Small intestine (tissue), 7 donors: Measurements from ENCODE around the gene TCF7L2. TPM values are rescaled to one million over a fixed set of nuclear protein-coding genes. Genes with fewer than 3 reads are reported as not detected.
A peak's percentile ranks its signal among the peaks of the same experiment; 100 is the strongest.

Source experiments
- DNase-seq, 2 donors: peaks; one replicate each; pipeline versions ENCODE4 v3.0.0 to v3.0.0-alpha.2; 2013
- FAIRE-seq: peaks from 2 replicates; lab custom pipeline; 2012; peaks lifted over from hg19 to GRCh38; lab: Jason Lieb, UNC
- H3K27ac ChIP-seq, 3 donors: one replicate each; pipeline ENCODE4 v1.5.1; 2013; ENCODE audit warnings: low read length in 2 of 3, mild to moderate bottlenecking in 2 of 3, control low read depth in 1 of 3, inconsistent platforms in 1 of 3, low read depth in 1 of 3, moderate library complexity in 1 of 3
- H3K27me3 ChIP-seq, 3 donors: one replicate each; pipeline ENCODE4 v1.6.1; 2013; ENCODE audit warnings: low read length in 3 of 3, inconsistent platforms in 1 of 3; ENCODE audit not compliant: control insufficient read depth in 3 of 3, insufficient read depth in 3 of 3
- H3K36me3 ChIP-seq, 3 donors: one replicate each; pipeline ENCODE4 v1.6.1; 2013; ENCODE audit warnings: low read length in 3 of 3, inconsistent platforms in 1 of 3, low read depth in 1 of 3, mild to moderate bottlenecking in 1 of 3, moderate library complexity in 1 of 3; ENCODE audit not compliant: control insufficient read depth in 3 of 3, insufficient read depth in 2 of 3
- H3K4me1 ChIP-seq, 3 donors: one replicate each; pipeline ENCODE4 v1.6.1; 2013; ENCODE audit warnings: low read length in 2 of 3, inconsistent platforms in 1 of 3, low read depth in 1 of 3, mild to moderate bottlenecking in 1 of 3, moderate library complexity in 1 of 3; ENCODE audit not compliant: control insufficient read depth in 3 of 3, insufficient read depth in 2 of 3
- H3K4me3 ChIP-seq, 3 donors: one replicate each; pipeline ENCODE4 v1.5.1; 2013; ENCODE audit warnings: low read length in 3 of 3, control low read depth in 1 of 3, inconsistent platforms in 1 of 3, low read depth in 1 of 3, mild to moderate bottlenecking in 1 of 3, moderate library complexity in 1 of 3
- H3K9me3 ChIP-seq, 2 donors: one replicate each; pipeline ENCODE4 v1.6.1; 2013; ENCODE audit warnings: low read depth in 1 of 2, low read length in 1 of 2; ENCODE audit not compliant: control insufficient read depth in 2 of 2, insufficient read depth in 1 of 2
- WGBS, 3 donors: extraction: QIAGEN DNeasy Blood & Tissue Kit; methylation state at CpG; one replicate each; pipeline ENCODE4 v1.1.7; 2013; 5-methylcytosine and 5-hydroxymethylcytosine counted together
- polyA plus RNA-seq, 4 donors: library from polyadenylated mRNA; stranded (reverse) in 3 of 4; unstranded in 1 of 4; fragments of 200-250 nt in 3 of 4; fragments of 120-200 nt in 1 of 4; gene quantifications; one replicate each; pipeline versions ENCODE4 v1.2.1 to v1.2.3, GENCODE V29; 2013
- donor health status: healthy with polysubstance abuse.
- donor health status: control.
- donor health status: control.
- donor health status: Bipolar disorder and iron deficiency.
- donor health status: healthy.

The TCF7L2 gene
- polyA plus RNA-seq, 4 donors = 13.2 to 50.3 (median 18.8) TPM

DNA sequence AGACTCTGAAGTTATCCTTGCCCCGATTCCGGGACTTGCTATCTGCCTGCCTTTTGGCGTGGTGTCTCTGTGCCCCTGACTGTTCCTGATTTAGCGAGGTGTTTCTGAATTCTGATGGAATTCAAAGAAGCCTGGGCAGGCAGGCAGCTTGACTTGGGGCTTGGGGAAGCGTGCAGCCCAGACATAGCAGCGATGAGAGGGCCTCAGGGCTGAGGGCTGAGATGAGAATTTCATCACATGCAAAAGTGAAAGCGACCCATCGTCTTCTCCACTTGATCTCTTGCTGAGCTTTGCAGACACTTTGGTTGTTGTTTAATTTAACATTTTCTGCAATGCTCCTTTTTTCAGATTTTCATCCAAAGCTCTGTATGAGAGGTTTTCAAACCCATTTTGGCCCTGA lies 57.8 kb downstream of the TCF7L2 start:
- peaks cover 0 to 51% (median 0%) of the 10 kb centered on the region in 3 donors for H3K36me3 ChIP-seq
- FAIRE-seq (no peak), DNase-seq (no peak)
- H3K4me3 ChIP-seq = no peak overlapping the region
- H3K27ac ChIP-seq = no peak overlapping the region
- H3K9me3 ChIP-seq = no peaks in the 10 kb centered on the region
- no peaks in the 10 kb centered on the region for H3K27me3 ChIP-seq
- WGBS, 3 donors = 14 to 33% (median 27%) methylated on average over 8 of the region's 8 CpGs
- H3K4me1 ChIP-seq = peaks cover 0 to 36% (median 20%) of the 10 kb centered on the region in 3 donors

DNA sequence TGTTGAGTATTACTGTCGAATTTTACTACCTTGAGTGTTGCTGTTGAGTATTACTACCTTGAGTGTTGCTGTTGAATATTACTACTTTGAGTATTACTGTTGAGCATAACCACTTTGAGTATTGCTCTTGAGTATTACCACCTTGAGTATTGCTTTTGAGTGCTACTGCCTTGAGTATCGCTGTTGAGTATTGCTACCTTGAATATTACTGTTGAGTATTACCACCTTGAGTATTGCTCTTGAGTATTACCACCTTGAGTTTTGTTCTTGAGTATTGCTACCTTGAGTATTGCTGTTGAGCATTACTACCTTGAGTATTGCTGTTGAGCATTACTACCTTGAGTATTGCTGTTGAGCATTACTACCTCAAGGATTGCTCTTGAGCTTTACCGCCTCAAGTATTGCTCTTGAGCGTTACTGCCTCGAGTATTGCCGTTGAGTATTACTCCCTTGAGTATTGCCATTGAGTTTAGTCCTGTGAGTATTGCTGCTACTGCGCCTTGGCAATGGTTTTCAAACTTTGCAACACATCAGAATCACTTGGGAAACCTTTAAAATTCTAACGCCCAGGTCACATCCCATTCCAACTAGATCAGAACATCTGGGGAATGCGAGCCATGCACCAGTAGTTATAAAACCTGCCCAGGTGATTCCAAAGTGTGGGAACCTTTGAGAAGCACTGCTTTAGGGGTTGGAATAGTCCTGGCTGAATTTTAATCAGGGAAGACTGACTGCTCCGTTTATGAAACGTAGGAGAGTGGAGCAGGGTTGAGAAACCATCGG lies 61.7 kb downstream of the TCF7L2 start:
- Histone ChIP-seq H3K4me3 (no peak overlapping the region), H3K36me3 (peaks cover 0 to 47% (median 2%) of the 10 kb centered on the region in 3 donors), H3K4me1 (peaks cover 0 to 13% (median 10%) of the 10 kb centered on the region in 3 donors), H3K9me3 (no peaks in the 10 kb centered on the region), H3K27me3 (no peaks in the 10 kb centered on the region), H3K27ac (no peak overlapping the region)
- WGBS, 3 donors = 87 to 93% (median 88%) methylated on average over 12 of the region's 12 CpGs
- no peak for FAIRE-seq
- DNase-seq = no peak

DNA sequence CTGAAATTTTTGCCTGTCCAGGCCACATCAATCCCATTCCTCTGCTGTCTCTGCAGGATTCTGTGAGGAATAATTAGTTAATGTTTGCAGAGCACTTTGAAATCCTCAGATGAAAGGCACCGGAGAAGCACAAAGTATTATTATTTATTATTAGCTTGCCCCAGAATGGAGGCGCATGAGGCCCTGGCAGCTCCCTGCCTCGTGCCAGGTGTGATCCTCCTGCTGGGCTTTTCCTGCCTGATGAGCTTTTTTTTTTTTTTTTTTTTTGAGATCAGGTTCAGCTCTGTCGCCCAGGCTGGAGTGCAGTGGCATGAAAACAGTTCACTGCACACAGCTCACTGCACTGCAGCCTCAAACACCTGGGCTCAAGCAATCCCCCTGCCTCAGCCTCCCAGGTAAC lies 65.2 kb downstream of the TCF7L2 start:
- Histone ChIP-seq H3K9me3 (no peaks in the 10 kb centered on the region), H3K4me3 (no peak overlapping the region), H3K36me3 (peaks cover 0 to 39% (median 2%) of the 10 kb centered on the region in 3 donors), H3K27me3 (no peaks in the 10 kb centered on the region), H3K27ac (no peak overlapping the region), H3K4me1 (peaks cover 4 to 16% (median 9%) of the 10 kb centered on the region in 3 donors)
- DNase-seq (no peak), FAIRE-seq (no peak)
- 23 to 66% (median 47%) methylated on average over 4 of the region's 4 CpGs for WGBS, 3 donors

DNA sequence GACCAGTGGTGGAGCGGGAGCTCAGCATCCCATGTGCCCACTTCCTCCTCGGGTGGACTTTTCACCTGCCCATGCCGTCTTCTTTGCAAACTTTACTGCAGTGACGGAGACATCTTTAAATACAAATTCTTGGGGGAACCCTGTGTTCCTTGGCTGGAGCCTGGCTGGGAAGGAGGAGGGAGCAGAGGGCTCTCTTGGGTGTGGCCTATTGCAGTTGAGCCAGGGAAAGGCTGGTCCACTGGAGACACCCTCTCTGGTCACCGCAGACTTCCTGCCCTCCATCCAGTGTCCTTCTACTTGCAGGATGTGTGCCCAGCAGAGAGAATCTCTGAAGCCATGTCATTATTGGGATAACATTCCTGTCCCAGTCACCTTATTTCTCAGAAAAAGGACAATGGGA lies 67.3 kb downstream of the TCF7L2 start:
- WGBS, 3 donors = 68 to 74% (median 69%) methylated on average over 5 of the region's 5 CpGs
- DNase-seq (no peak), FAIRE-seq (no peak)
- Histone ChIP-seq H3K9me3 (no peaks in the 10 kb centered on the region), H3K27ac (no peak overlapping the region), H3K27me3 (no peaks in the 10 kb centered on the region), H3K4me1 (peaks cover 6 to 24% (median 21%) of the 10 kb centered on the region in 3 donors), H3K36me3 (peaks cover 0 to 47% (median 2%) of the 10 kb centered on the region in 3 donors), H3K4me3 (no peak overlapping the region)

DNA sequence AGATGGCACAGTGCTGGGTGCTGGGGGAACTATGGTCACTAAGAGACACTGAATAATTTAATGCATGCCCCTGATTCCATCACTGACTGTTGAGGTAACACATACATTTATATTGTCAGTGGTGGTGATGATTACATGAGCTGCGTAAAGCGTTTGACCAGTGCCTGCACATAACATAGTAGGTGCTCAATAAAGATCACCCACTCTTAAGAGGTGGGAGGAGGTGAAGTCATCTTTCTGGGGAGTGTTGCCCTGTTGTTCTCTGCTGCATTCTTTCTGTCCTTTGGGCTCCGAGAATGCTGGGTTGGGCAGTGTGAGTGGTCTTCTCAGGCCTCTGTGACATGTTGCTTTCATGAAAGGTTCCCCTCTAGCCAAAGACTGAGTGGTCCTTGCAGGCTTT lies 68.0 kb downstream of the TCF7L2 start:
- H3K36me3 ChIP-seq = peaks cover 0 to 44% (median 2%) of the 10 kb centered on the region in 3 donors
- H3K4me3 ChIP-seq = no peak overlapping the region
- H3K9me3 ChIP-seq = no peaks in the 10 kb centered on the region
- peaks cover 6 to 24% (median 21%) of the 10 kb centered on the region in 3 donors for H3K4me1 ChIP-seq
- no peaks in the 10 kb centered on the region for H3K27me3 ChIP-seq
- 87 to 97% (median 94%) methylated on average over 3 of the region's 3 CpGs for WGBS, 3 donors
- no peak for DNase-seq
- no peak for FAIRE-seq
- H3K27ac ChIP-seq = no peak overlapping the region

DNA sequence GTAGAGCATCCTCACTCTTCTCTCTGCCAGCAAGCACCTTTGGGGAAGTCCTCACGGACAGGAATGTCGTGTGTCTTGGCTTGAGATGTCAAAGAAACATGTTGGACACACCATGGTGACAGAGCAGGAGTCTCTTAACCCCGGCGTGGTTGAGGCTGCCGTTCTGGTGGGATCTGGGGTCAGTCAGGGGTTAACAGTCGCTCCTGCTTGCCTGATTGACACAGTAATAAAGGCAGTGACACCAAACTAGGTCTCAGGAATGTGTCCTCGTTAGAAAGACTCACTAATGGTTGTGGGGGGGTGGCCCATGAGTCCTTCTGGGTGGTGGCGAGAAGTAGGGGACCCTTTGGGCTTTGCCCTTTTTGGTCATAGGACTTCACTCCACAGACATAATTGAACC lies 69.0 kb downstream of the TCF7L2 start:
- Histone ChIP-seq H3K9me3 (no peaks in the 10 kb centered on the region), H3K27me3 (no peaks in the 10 kb centered on the region), H3K27ac (peak overlapping the region in 2 of 3 donors; percentile 31 to 69), H3K4me3 (no peak overlapping the region), H3K4me1 (peaks cover 6 to 24% (median 21%) of the 10 kb centered on the region in 3 donors), H3K36me3 (peaks cover 0 to 44% (median 2%) of the 10 kb centered on the region in 3 donors)
- WGBS, 3 donors = 65 to 70% (median 67%) methylated on average over 8 of the region's 8 CpGs
- no peak for DNase-seq
- no peak for FAIRE-seq

DNA sequence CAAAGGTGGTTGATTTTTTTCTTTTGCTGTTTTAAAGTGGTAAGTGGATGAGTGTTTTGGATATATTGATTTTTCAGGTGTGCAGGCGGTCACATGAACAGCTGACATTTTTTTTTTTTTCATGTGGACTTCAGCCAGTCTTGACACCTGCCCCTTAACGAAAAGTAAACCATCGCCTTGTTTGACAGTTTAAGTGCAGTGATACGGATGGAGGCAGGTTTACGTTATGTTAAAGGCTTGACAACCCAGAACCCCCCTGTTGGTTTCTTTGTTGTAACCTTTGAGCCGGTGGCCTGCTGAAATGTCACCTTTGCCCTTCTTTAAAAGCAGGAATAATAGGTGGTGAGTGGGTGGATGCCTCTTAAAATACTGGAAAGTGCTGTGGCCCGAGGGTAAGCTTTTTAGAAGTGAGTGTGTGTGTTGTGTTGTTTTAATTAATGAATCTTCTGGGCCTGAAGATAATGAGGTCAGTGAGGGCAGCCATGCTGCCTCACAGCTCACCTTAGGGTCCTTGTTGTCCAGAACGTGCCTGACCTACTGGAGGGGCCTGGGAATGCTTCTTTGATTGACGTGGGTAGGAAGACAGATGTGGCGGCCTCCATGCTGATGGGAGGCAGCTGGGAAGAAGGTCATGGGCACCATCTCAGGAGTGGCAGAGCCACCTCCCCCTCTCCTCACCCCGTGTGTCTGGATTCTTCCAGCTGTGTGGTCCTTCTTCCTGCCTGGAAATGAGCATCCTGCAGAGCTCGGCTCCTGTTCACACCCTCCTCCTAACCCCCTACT lies 69.8 kb downstream of the TCF7L2 start:
- no peak overlapping the region for H3K4me3 ChIP-seq
- H3K27ac ChIP-seq = peak overlapping the region in 2 of 3 donors; percentile 7 to 69
- WGBS, 3 donors = 25 to 55% (median 28%) methylated on average over 12 of the region's 12 CpGs
- H3K9me3 ChIP-seq = no peaks in the 10 kb centered on the region
- DNase-seq = peak; percentile 75 to 78
- FAIRE-seq = no peak
- peaks cover 0 to 41% (median 2%) of the 10 kb centered on the region in 3 donors for H3K36me3 ChIP-seq
- H3K4me1 ChIP-seq = peaks cover 6 to 24% (median 21%) of the 10 kb centered on the region in 3 donors
- H3K27me3 ChIP-seq = no peaks in the 10 kb centered on the region

DNA sequence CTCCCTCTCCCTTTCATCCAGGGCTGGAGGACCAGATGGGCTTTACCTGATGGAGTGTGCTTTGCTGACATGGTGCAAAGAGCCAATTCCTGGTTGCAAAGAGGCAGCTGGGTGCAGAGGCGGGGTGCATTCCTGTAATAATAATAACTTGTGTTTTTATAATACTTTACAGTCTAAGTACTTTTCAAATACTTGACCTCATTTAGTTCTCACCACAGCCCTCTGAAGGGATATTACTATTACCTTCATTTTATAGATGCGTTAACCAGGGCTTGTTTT lies 70.4 kb downstream of the TCF7L2 start:
- H3K4me3 ChIP-seq = no peak overlapping the region
- H3K27me3 ChIP-seq = no peaks in the 10 kb centered on the region
- 77 to 87% (median 83%) methylated on average over 2 of the region's 2 CpGs for whole genome bisulfite sequencing, 3 donors
- H3K9me3 ChIP-seq = no peaks in the 10 kb centered on the region
- peaks cover 0 to 38% (median 2%) of the 10 kb centered on the region in 3 donors for H3K36me3 ChIP-seq
- H3K4me1 ChIP-seq = peaks cover 6 to 24% (median 21%) of the 10 kb centered on the region in 3 donors
- peak overlapping the region in 2 of 3 donors; percentile 7 to 69 for H3K27ac ChIP-seq
- FAIRE-seq = no peak
- no peak for DNase-seq
